ENCODE results near the gene NVL. TPM values are rescaled to one million over a fixed set of nuclear protein-coding genes. Genes with fewer than 3 reads are reported as not detected.
A peak's percentile ranks its signal among the peaks of the same experiment; 100 is the strongest.

Gene NVL
- total and polyA plus RNA-seq, 2 donors (not counting 3 experiments of a cell fraction or from before 2014, with no cell fraction given) = 16.7 to 30.3 TPM

- DNase-seq (ENCODE audit: low read depth, low spot score) (no peak), FAIRE-seq (peak; percentile 12)
- Histone ChIP-seq H4K20me1 (replicated peaks; ENCODE audit: control insufficient read depth, extremely low read depth, insufficient read depth, low read length) (no peaks in the 10 kb centered on the region), H3K79me2 (ENCODE audit: control insufficient read depth, insufficient read depth, low read length) (no peaks in the 10 kb centered on the region), H3K9ac (replicated peaks; ENCODE audit: extremely low read depth, insufficient read depth, low read length) (no peak overlapping the region), H3K27ac (ENCODE audit: insufficient read depth, low read depth, low read length) (no peak overlapping the region), H3K4me3 (replicated peaks in 1 of 3; ENCODE audit: insufficient read depth in 1 of 3, low read depth in 1 of 3, low read length in 3 of 3) (no peak overlapping the region), H3K9me1 (replicated peaks; ENCODE audit: control insufficient read depth, extremely low read depth, insufficient read depth, low read length) (no peaks in the 10 kb centered on the region), H3K27me3 (ENCODE audit: control insufficient read depth in 2 of 2, insufficient read depth in 2 of 2, low read length in 2 of 2) (no peaks in the 10 kb centered on the region), H2AFZ (ENCODE audit: low read depth, low read length) (peak overlapping the region; percentile 51), H3K9me3 (replicated peaks; ENCODE audit: control insufficient read depth, insufficient read depth, low read length) (no peaks in the 10 kb centered on the region), H3K36me3 (ENCODE audit: control insufficient read depth in 2 of 2, extremely low read depth in 1 of 2, insufficient read depth in 2 of 2, low read length in 2 of 2) (no peaks in the 10 kb centered on the region), H3K4me1 (ENCODE audit: control insufficient read depth, extremely low read depth, insufficient read depth, low read length) (peaks cover 5% of the 10 kb centered on the region), H3K4me2 (ENCODE audit: insufficient read depth, low read length) (peak overlapping the region; percentile 17)
- TF ChIP-seq EZH2 (IDR thresholded peaks at IDR 0.05; ENCODE audit: borderline replicate concordance, low read depth, low read length, severe bottlenecking) = no peak
- no peak for TF ChIP-seq POLR2A (IDR thresholded peaks at IDR 0.05; ENCODE audit: low read depth, low read length)
- TF ChIP-seq, protein P1, sequence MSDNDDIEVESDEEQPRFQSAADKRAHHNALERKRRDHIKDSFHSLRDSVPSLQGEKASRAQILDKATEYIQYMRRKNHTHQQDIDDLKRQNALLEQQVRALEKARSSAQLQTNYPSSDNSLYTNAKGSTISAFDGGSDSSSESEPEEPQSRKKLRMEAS (IDR thresholded peaks at IDR 0.05; ENCODE audit: insufficient read depth, insufficient read length) = no peak
- no peak for TF ChIP-seq FOS (IDR thresholded peaks at IDR 0.05; ENCODE audit: borderline replicate concordance, insufficient read depth, low read length)
- TF ChIP-seq POLR2AphosphoS5 (IDR thresholded peaks at IDR 0.05; ENCODE audit: insufficient read depth, low read depth, low read length) = no peak
- TF ChIP-seq, protein P2, sequence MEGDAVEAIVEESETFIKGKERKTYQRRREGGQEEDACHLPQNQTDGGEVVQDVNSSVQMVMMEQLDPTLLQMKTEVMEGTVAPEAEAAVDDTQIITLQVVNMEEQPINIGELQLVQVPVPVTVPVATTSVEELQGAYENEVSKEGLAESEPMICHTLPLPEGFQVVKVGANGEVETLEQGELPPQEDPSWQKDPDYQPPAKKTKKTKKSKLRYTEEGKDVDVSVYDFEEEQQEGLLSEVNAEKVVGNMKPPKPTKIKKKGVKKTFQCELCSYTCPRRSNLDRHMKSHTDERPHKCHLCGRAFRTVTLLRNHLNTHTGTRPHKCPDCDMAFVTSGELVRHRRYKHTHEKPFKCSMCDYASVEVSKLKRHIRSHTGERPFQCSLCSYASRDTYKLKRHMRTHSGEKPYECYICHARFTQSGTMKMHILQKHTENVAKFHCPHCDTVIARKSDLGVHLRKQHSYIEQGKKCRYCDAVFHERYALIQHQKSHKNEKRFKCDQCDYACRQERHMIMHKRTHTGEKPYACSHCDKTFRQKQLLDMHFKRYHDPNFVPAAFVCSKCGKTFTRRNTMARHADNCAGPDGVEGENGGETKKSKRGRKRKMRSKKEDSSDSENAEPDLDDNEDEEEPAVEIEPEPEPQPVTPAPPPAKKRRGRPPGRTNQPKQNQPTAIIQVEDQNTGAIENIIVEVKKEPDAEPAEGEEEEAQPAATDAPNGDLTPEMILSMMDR (IDR thresholded peaks at IDR 0.05; ENCODE audit: extremely low read depth in 1 of 2, insufficient read depth in 1 of 2, low read depth in 1 of 2, low read length in 2 of 2) = no peak
- no peak for TF ChIP-seq JUN (IDR thresholded peaks at IDR 0.05; ENCODE audit: borderline replicate concordance, insufficient read depth, insufficient read length, low read depth)
- no peak for TF ChIP-seq GATA2 (IDR thresholded peaks at IDR 0.05; ENCODE audit: insufficient read depth, insufficient read length, low read depth, low read length)
- TF ChIP-seq MYC (IDR thresholded peaks at IDR 0.05; ENCODE audit: low read depth, low read length) = no peak
- dilution Hi-C loops (cut with MboI; ENCODE audit: extremely low pct_ligation_motif_present, low sequenced_read_pairs) = no loop called here
- CTCF ChIA-PET = no interaction called here
- intact Hi-C loops (cut with micrococcal nuclease) = no loop called here
- POLR2A ChIA-PET = no interaction called here
- BruUV-seq (replicated peaks) = no TSS peak
These were observed 112.0 kb downstream of the NVL start for GRCh38 chr1:224217655-224218623.

Data from endothelial cell of umbilical vein (primary cell).